GM18511 (cell line): ENCODE results near the gene RNF149.
"Not testable (repeated sequence)": the region's sequence is repeated elsewhere in the genome, so short reads cannot be mapped to it uniquely, and the experiment has no call there.

Source experiments
- ATAC-seq: cut with Tn5 transposase; IDR thresholded peaks from one replicate; pipeline ENCODE4 v1.9.1; 2021; ENCODE audit warnings: mild to moderate bottlenecking, moderate library complexity; ENCODE audit not compliant: unreplicated experiment

RNF149 gene

GRCh38 chr2:101308432-101309210 is at the start of gene RNF149:
TSS of gene RNF149 (minus strand) at chr2:101308701. CDS start at chr2:101308588, 113 bp downstream.
- peak; percentile 63 for ATAC-seq

DNA sequence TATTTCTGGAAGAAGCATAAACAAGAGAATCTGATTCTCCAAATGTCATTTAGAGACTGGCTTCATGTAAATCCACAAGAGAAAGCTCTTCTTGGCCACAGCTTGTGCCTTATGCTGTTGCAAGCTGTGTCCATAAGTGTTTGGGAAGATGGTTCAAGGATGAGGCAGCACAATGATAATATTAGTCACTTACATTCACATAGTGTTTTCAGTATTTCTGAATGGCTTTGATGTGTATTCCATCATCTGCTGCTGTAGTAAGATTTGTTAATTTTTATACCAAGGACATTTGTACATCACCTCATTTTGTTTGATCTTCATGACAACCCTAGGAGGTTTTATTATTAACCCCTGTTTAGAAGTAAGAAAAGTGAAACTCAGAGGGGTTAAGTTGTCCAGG is 48.9 kb upstream of the RNF149 start:
- no peak for ATAC-seq

DNA sequence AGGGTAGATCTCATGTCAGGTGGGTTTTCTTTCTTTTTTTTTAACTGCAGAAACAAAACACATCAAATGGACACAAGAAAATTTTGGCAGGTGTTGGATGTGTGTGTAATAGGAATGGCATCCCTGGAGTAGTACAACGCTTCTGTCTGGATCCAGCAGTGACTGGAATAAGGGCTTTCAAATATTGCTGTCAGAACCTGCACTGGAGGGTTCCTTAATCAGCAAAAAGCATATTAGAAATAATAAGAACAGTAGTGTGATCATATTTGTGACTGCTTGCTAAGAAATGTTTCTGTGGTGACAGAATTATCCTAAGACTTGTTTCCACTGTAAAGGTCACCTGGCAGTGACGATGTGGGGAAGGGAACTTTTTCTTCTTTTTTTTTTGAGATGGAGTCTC is 48.0 kb upstream of the RNF149 start:
- ATAC-seq, result no peak

- no peak for ATAC-seq
Observed at GRCh38 chr2:101356055-101356454, 47.6 kb upstream of the RNF149 start.

GRCh38 chr2:101355401-101356054 is 47.0 kb upstream of the RNF149 start:
- ATAC-seq, result no peak

DNA sequence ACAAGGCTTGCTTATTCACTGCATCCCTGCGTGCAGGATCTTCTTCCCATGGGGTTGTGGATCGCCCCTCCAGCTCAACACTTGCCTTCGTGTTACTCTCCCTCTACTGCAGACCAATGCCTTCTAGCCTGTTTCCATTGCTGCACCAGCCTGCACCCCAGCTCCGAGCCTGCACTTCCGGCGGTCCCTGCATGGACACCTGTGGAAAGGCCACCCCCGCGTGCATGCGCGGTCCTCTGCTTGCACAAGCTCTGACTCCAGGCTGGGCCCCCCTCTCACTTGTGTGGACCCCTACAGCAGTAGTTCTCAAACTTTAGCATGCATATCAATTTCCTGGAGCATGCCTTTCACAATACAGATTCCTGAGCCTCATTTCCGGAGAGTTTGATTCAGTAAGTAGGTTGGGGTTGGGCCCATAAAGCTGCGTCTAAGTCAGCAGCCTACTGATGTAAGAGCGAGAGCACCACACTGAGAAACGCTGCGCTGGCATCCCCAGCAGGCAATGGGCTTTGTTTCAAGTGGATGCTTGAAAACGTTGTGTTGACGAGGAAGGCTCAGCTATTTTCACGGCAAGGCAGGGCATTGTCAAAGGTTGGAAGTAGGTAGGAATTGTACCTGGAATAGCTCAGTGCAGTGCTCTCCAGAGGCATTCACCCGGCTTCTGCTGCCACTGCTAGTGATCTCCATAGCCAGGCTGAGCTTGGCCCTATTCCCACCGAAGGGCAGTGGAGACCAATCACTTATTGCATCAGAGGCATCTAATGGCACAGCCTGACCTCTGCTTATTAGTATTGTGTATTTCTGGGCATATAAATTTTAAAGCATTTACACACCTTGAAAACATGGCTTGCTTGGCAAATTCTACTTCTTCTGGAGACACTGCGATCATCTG is 46.2 kb upstream of the RNF149 start:
- no peak for ATAC-seq

DNA sequence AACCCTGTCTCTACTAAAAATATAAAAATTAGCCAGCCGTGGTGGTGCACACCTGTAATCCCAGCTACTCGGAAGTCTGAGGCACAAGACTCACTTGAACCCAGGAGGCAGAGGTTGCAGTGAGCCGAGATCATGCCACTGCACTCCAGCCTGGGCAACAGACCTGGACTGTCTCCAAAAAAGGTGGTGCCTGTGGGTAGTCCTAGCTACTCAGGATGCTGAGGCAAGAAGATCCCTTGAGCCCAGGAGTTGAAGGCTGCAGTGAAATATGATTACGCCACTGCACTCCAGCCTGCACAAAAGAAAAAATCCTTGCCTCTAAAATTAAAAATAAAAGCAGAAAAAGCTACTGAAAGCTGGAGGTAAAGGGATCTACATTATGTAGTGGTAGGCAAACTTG is 44.1 kb upstream of the RNF149 start:
- not testable (repeated sequence) for ATAC-seq

GRCh38 chr2:101351207-101351606 is 42.7 kb upstream of the RNF149 start:
- no peak for ATAC-seq

GRCh38 chr2:101349893-101350662 is 41.6 kb upstream of the RNF149 start:
- ATAC-seq, result no peak

- no peak for ATAC-seq
Observed at GRCh38 chr2:101348883-101349282, 40.4 kb upstream of the RNF149 start.

DNA sequence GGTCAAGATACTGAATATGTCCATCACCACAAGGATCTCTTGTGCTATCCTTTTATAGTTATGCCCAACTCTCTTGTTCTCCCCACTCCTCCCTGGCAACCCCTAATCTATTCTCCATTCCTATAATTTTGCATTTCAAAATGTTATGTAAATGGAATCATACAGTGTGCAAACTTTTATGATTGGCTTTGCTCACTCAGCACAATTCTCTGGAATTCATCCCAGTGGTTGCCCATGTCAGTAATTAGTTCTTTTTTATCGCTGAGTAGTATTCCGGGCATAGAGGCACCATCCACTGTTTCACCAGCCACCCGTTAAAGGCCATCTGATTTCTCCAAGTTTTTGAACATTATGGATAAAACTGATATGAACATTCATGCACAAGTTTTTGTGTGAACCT is 38.4 kb upstream of the RNF149 start:
- no peak for ATAC-seq

DNA sequence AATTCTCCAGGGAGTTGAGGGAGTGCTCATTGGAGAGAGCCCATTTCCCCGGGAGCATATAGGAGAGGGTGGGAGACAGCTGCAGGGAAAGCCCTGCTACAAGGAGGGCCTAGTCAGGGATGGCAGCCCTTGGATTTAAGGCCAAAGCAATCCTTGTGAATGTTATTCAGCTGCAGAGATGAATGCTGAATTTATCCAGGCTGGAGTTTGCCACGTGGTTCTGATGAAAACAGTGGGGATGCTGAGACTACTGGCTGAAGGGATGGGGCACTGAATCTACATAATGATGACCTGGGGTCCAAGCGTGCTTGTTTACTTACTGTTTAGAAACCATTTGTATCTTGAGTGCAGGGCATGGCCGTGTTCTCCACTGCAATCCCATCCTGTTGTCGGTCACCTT is 35.6 kb upstream of the RNF149 start:
- no peak for ATAC-seq

DNA sequence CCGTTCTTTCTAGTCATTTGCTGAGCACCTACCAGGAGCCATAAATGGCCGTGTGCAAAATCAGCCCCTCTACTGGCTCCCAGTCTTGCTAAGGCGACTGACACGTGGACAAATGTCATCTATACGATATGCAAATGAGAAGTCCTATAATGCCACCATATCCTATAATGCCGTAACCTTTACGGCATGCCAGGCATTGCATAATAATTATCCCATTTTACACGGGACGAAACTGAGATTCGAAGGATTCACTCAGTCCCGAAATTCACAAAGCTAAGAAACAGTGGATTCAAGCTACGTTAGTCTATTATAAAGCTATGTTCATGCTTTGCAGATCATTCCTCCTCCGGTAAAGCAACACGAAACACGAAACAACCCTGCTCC is 34.1 kb upstream of the RNF149 start:
- no peak for ATAC-seq

DNA sequence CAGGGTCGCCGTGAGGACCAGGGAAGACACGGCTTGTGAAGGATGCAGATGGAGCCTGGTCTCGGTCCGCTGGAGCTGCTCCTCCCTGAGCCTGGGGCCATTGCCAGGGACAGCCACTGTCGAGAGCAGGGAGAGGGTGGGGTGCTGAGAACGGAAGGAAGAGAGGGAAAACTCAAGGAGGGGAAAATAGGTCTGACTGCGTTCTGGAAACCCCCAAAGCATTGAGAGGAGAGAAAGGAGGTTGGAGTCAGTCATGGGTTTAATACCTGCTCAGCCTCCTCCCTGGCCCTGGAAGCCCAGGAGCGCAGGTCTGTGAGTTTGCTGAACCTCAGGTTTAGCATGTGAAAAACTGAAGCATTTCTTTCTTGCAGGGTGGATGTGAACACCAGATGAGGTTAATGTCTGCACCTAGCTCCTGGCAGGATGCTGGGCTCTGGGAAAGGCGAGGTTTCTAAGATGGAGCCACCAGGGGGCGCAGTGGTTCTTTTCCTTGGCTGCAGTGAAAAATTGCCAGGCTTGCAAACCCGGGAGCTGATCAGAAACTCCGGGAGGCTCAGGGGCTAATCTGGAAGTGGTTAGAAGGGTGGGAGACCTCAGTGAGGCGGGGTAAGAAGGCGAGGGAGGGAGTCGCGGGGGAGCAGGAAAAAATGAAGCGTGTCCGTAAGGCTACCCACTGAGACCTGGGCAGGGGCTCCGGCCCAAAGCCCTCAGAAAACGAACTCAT is 33.6 kb upstream of the RNF149 start:
- no peak for ATAC-seq

GRCh38 chr2:101341421-101341820 is 32.9 kb upstream of the RNF149 start:
- no peak for ATAC-seq

- no peak for ATAC-seq
Observed at GRCh38 chr2:101340141-101340551, 31.6 kb upstream of the RNF149 start.

GRCh38 chr2:101339266-101339880 is 30.9 kb upstream of the RNF149 start:
- ATAC-seq, result no peak

DNA sequence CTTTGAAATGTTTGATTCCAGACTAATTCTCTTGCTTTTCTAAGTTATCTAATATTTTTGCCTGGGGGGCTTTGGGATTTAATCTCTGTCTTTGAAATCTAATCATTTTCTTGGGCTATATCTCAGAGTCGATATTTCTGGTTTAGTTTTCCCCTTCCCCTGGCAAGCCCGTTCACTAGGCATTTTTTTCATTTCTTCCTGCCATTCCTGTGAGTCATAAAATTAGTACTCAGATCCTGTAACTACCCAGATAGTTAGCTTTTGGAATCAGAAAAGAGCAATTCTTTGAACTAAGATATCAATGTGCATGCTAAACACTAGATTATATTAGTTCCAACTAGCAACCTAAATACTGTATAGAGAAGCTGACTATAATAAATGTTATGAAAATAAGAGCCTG is 29.4 kb upstream of the RNF149 start:
- ATAC-seq, result no peak

DNA sequence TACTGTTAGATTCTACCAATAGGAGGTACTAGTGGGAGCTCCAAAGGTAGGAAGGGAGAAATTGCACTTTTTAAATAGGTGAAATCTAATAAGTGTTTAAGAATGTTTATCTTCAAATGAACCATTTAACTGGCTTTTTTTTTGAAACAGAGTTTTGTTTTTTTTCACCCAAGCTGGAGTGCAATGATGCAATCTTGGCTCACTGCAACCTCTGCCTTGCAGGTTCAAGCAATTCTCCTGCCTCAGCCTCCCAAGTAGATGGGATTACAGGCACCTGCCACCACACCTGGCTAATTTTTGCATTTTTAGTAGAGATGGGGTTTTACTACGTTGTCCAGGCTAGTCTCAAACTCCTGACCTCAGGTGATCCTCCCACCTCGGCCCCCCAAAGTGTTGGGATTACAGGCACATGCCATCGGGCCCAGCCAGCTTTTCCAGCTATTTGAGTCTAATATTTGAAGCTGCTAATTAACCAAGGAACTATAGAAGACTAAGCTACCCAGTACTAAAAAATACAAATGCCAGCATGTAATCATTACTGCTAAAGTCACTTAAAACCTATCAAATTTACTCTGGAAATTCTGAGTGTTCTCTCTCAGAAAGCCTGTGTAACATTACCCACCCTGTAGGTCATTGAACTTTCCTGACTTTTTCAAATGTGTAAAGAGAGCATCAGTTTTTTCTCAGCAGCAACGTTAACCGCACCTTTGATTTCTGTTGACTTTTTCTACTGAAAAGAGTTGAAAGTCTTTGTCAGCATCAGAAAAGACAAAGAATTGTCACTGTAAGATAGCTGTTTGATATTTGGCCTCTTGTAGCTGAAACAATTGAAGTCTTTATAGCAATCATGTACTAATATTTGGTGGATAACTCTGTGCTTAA is 24.6 kb upstream of the RNF149 start:
- no peak for ATAC-seq
